IPS-15b (cell line): ENCODE measurements around the gene RSPH10B2.
"Not testable (repeated sequence)": the region's sequence is repeated elsewhere in the genome, so short reads cannot be mapped to it uniquely, and the experiment has no call there.

Experiments used
- H3K27me3 ChIP-seq: one replicate; pipeline ENCODE4 v1.6.1; 2013; ENCODE audit warnings: low read length; ENCODE audit not compliant: control insufficient read depth, insufficient read depth
- H3K36me3 ChIP-seq: one replicate; pipeline ENCODE4 v1.6.1; 2013; ENCODE audit warnings: low read length; ENCODE audit not compliant: control insufficient read depth, insufficient read depth
- H3K4me1 ChIP-seq: one replicate; pipeline ENCODE4 v1.6.1; 2013; ENCODE audit warnings: mild to moderate bottlenecking, low read length; ENCODE audit not compliant: control insufficient read depth, insufficient read depth
- H3K4me3 ChIP-seq: one replicate; pipeline ENCODE4 v1.5.1; 2013; ENCODE audit warnings: low read depth, low read length
- H3K9ac ChIP-seq: one replicate; pipeline ENCODE4 v1.6.1; 2013; ENCODE audit warnings: low read depth, mild to moderate bottlenecking, low read length
- H3K9me3 ChIP-seq: one replicate; pipeline ENCODE4 v1.6.1; 2013; ENCODE audit warnings: mild to moderate bottlenecking, low read length; ENCODE audit not compliant: control insufficient read depth, insufficient read depth

RSPH10B2 gene

GRCh38 chr7:6728893-6729491 lies 24.9 kb upstream of the RSPH10B2 start:
- not testable (repeated sequence) for H3K27me3 ChIP-seq, H3K4me1 ChIP-seq, H3K9me3 ChIP-seq, H3K36me3 ChIP-seq, H3K9ac ChIP-seq
- peak overlapping the region; percentile 85 for H3K4me3 ChIP-seq

- no peaks in the 10 kb centered on the region for H3K27me3 ChIP-seq
- peak overlapping the region; percentile 85 for H3K4me3 ChIP-seq
- no peaks in the 10 kb centered on the region for H3K9me3 ChIP-seq
- no peaks in the 10 kb centered on the region for H3K36me3 ChIP-seq
- no peaks in the 10 kb centered on the region for H3K4me1 ChIP-seq
- H3K9ac ChIP-seq: peak overlapping the region; percentile 79
These were observed 24.2 kb upstream of the RSPH10B2 start for GRCh38 chr7:6729492-6730342.

- H3K4me3 ChIP-seq: peak overlapping the region; percentile 85
- H3K9me3 ChIP-seq: no peaks in the 10 kb centered on the region
- no peaks in the 10 kb centered on the region for H3K4me1 ChIP-seq
- H3K36me3 ChIP-seq: no peaks in the 10 kb centered on the region
- peak overlapping the region; percentile 79 for H3K9ac ChIP-seq
- no peaks in the 10 kb centered on the region for H3K27me3 ChIP-seq
These were observed 23.6 kb upstream of the RSPH10B2 start for GRCh38 chr7:6730343-6730633.

- not testable (repeated sequence) for H3K36me3 ChIP-seq, H3K4me3 ChIP-seq, H3K9me3 ChIP-seq, H3K4me1 ChIP-seq, H3K27me3 ChIP-seq, H3K9ac ChIP-seq
These were observed 15.5 kb upstream of the RSPH10B2 start for GRCh38 chr7:6738415-6738814.

- not testable (repeated sequence) for H3K9me3 ChIP-seq, H3K9ac ChIP-seq, H3K36me3 ChIP-seq, H3K27me3 ChIP-seq, H3K4me3 ChIP-seq, H3K4me1 ChIP-seq
These were observed 9.3 kb upstream of the RSPH10B2 start for GRCh38 chr7:6744410-6745100.

- not testable (repeated sequence) for H3K27me3 ChIP-seq, H3K36me3 ChIP-seq, H3K9me3 ChIP-seq, H3K4me3 ChIP-seq, H3K4me1 ChIP-seq, H3K9ac ChIP-seq
These were observed 4.6 kb upstream of the RSPH10B2 start for GRCh38 chr7:6749335-6749734.

- not testable (repeated sequence) for H3K9me3 ChIP-seq, H3K9ac ChIP-seq, H3K36me3 ChIP-seq, H3K4me3 ChIP-seq, H3K27me3 ChIP-seq, H3K4me1 ChIP-seq
These were observed 3.7 kb upstream of the RSPH10B2 start for GRCh38 chr7:6750173-6750572.

GRCh38 chr7:6761186-6761585 lies 7.3 kb downstream of the RSPH10B2 start:
- not testable (repeated sequence) for H3K9ac ChIP-seq

GRCh38 chr7:6781581-6781980 lies 27.7 kb downstream of the RSPH10B2 start:
- not testable (repeated sequence) for H3K4me1 ChIP-seq, H3K4me3 ChIP-seq, H3K36me3 ChIP-seq, H3K9me3 ChIP-seq, H3K9ac ChIP-seq, H3K27me3 ChIP-seq

More at GRCh38 chr7:6761186-6761585, 7.3 kb downstream of the RSPH10B2 start:
- H3K36me3 ChIP-seq, H3K4me1 ChIP-seq, H3K27me3 ChIP-seq, H3K4me3 ChIP-seq, H3K9me3 ChIP-seq: not testable (repeated sequence)

GRCh38 chr7:6789353-6789752 lies 35.5 kb downstream of the RSPH10B2 start:
- H3K27me3 ChIP-seq, H3K4me3 ChIP-seq, H3K9ac ChIP-seq: not testable (repeated sequence)

GRCh38 chr7:6792113-6792872 lies 38.4 kb downstream of the RSPH10B2 start:
- H3K4me3 ChIP-seq, H3K4me1 ChIP-seq, H3K36me3 ChIP-seq, H3K9ac ChIP-seq, H3K9me3 ChIP-seq, H3K27me3 ChIP-seq: not testable (repeated sequence)

More at GRCh38 chr7:6789353-6789752, 35.5 kb downstream of the RSPH10B2 start:
- H3K4me1 ChIP-seq, H3K9me3 ChIP-seq, H3K36me3 ChIP-seq: not testable (repeated sequence)
